Mesothelial cell of epicardium (in vitro differentiated cells): Measurements from ENCODE around the gene ERMN. TPM values are rescaled to one million over a fixed set of nuclear protein-coding genes. Genes with fewer than 3 reads are reported as not detected.

Source experiments
- DNase-seq, 2 experiments: peaks; one replicate each; pipeline ENCODE4 v3.0.0; 2021; ENCODE audit warnings: low spot score in 2 of 2; ENCODE audit not compliant: unreplicated experiment in 2 of 2
- H3K27ac Mint-ChIP-seq: 2 replicates; pipeline ENCODE4 v1.8.0; 2021; ENCODE audit warnings: mixed read lengths
- H3K27me3 Mint-ChIP-seq: 2 replicates; pipeline ENCODE4 v1.8.0; 2021; ENCODE audit warnings: low read depth, mixed read lengths
- H3K36me3 Mint-ChIP-seq: 2 replicates; pipeline ENCODE4 v1.8.0; 2021; ENCODE audit warnings: mixed read lengths
- H3K4me1 Mint-ChIP-seq: 2 replicates; pipeline ENCODE4 v1.8.0; 2021; ENCODE audit warnings: mixed read lengths
- H3K4me3 Mint-ChIP-seq: 2 replicates; pipeline ENCODE4 v1.8.0; 2021; ENCODE audit warnings: mild to moderate bottlenecking, moderate library complexity, mixed read lengths
- H3K9me3 Mint-ChIP-seq: 2 replicates; pipeline ENCODE4 v1.8.0; 2021; ENCODE audit warnings: mixed read lengths
- total RNA-seq: library from RNA; stranded (reverse); gene quantifications from 3 replicates; pipeline ENCODE4 v1.2.1, GENCODE V29; 2021
- TF ChIP-seq, protein P1 (sequence below): fragments of 200-600 bp; sonication (generic); IDR thresholded peaks from one replicate; pipeline ENCODE4 v1.5.0; 2021; ENCODE audit warnings: antibody characterized with exemption; ENCODE audit not compliant: unreplicated experiment

The ERMN gene
- total RNA-seq, 1 donor from 2014 or later = not detected

DNA sequence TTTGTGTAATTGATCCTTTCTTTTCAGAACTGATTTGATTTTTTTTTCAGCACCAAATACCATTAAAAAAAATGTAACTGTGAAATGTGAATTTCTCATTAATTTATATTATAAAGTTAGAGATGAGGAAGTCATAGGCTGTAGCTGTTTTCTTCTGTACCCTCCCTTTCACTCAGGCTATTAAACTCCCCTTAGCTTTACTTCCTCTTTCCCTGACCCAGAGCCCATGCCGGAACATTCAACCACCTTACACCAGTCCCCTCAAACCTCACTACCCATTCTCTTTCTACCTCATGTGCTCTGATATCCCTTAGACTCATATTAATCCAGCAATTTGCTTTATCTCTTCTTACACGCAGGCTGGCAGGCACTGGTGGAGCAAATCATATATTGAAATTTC is 55.7 kb downstream of the ERMN start:
- TF ChIP-seq, protein P1, sequence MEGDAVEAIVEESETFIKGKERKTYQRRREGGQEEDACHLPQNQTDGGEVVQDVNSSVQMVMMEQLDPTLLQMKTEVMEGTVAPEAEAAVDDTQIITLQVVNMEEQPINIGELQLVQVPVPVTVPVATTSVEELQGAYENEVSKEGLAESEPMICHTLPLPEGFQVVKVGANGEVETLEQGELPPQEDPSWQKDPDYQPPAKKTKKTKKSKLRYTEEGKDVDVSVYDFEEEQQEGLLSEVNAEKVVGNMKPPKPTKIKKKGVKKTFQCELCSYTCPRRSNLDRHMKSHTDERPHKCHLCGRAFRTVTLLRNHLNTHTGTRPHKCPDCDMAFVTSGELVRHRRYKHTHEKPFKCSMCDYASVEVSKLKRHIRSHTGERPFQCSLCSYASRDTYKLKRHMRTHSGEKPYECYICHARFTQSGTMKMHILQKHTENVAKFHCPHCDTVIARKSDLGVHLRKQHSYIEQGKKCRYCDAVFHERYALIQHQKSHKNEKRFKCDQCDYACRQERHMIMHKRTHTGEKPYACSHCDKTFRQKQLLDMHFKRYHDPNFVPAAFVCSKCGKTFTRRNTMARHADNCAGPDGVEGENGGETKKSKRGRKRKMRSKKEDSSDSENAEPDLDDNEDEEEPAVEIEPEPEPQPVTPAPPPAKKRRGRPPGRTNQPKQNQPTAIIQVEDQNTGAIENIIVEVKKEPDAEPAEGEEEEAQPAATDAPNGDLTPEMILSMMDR = no peak
- no peaks in the 10 kb centered on the region for H3K36me3 Mint-ChIP-seq

DNA sequence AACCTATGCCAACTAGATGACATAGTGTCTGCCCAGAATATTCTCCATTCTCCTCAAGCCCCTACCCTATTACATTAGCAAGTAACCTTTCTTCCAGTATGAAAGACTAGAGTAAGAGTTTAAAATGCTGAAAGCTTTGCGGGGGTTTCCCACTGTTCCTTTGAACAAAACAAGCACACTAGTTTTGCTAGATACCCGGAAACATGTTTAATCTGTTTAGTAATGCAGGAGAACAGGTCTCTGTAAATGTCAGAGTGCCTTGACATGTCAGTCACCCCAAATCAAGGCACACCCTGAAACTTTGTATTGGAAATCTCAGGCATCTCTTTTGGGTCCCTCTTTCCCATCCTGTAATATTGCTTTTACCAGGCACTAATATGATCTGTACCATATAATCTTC is 56.6 kb downstream of the ERMN start:
- peaks cover 6% of the 10 kb centered on the region for H3K4me1 Mint-ChIP-seq
- H3K27ac Mint-ChIP-seq = no peak overlapping the region
- H3K27me3 Mint-ChIP-seq = peaks cover 3% of the 10 kb centered on the region
- H3K9me3 Mint-ChIP-seq = no peaks in the 10 kb centered on the region
- TF ChIP-seq, protein P1 = no peak
- no peaks in the 10 kb centered on the region for H3K36me3 Mint-ChIP-seq
- no peak for DNase-seq
- H3K4me3 Mint-ChIP-seq = no peak overlapping the region

More for the DNA sequence above, 55.7 kb downstream of the ERMN start:
- DNase-seq = no peak
- no peaks in the 10 kb centered on the region for H3K4me1 Mint-ChIP-seq
- H3K27me3 Mint-ChIP-seq = peaks cover 3% of the 10 kb centered on the region
- no peak overlapping the region for H3K27ac Mint-ChIP-seq
- H3K4me3 Mint-ChIP-seq = no peak overlapping the region
- H3K9me3 Mint-ChIP-seq = no peaks in the 10 kb centered on the region

Other genes starting within 250 kb of the ERMN start
- 0.89 to 1.3 TPM (median 1.1 TPM) in 3 replicates for gene GALNT5, start 68.1 kb downstream of the ERMN start, total RNA-seq
- 0.38 TPM in 1 of 3 replicates, not detected in the others for gene CYTIP, start 118.3 kb upstream of the ERMN start, total RNA-seq